T-helper 9 cell (primary cell): Measurements from ENCODE around the gene FAM200C.

Experiments used
- DNase-seq: peaks from one replicate; pipeline ENCODE4 v3.0.0-alpha.2; 2020

The FAM200C gene

GRCh38 chr5:160419458-160420330 is 19.8 kb upstream of the FAM200C start:
- DNase-seq, result no peak

GRCh38 chr5:160418561-160419457 is 19.0 kb upstream of the FAM200C start, which contains the start of gene SLU7:
SLU7 (minus strand) TSS chr5:160419081; CDS start chr5:160415294, 3,787 bp downstream.
- DNase-seq, result peak; percentile 86

- no peak for DNase-seq
Observed at GRCh38 chr5:160398806-160399205, 1.0 kb downstream of the FAM200C start.

DNA sequence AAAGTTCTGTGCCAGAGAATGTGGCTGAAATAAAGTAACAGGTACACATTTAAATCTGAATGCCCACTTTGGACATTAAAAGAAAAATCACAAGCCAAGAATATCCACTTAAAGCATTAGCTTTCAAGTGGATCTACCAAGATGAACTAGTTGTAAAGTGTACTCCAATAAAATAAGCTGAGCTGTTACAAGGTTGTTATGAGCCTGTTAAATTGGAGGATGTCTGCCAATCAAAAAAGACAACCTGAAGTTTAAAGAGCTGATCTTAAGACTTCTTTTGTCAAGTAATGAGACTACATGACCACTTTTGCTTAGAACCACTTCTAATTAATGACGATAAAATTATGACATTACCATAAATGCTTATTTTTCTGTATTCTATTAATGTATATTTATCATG is 2.4 kb downstream of the FAM200C start:
- DNase-seq, result no peak

DNA sequence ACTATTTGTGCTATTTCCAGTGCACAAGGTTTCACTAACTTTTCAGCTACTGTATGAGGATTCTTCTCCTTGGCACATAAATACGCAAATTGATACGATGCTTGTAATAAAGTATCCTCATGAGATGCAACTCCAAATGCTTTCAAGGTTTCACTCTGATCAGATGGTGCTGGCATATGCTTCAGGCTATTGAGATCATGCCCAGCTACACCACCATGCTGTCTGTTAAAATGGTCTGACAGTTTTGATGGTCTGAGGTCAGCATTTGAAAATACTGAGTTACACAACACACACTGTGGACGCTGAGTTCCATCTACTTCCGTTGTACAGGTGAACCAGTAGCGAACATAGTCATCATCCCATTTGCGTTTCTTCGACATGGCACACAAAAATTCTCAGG is 4.7 kb downstream of the FAM200C start:
- no peak for DNase-seq

DNA sequence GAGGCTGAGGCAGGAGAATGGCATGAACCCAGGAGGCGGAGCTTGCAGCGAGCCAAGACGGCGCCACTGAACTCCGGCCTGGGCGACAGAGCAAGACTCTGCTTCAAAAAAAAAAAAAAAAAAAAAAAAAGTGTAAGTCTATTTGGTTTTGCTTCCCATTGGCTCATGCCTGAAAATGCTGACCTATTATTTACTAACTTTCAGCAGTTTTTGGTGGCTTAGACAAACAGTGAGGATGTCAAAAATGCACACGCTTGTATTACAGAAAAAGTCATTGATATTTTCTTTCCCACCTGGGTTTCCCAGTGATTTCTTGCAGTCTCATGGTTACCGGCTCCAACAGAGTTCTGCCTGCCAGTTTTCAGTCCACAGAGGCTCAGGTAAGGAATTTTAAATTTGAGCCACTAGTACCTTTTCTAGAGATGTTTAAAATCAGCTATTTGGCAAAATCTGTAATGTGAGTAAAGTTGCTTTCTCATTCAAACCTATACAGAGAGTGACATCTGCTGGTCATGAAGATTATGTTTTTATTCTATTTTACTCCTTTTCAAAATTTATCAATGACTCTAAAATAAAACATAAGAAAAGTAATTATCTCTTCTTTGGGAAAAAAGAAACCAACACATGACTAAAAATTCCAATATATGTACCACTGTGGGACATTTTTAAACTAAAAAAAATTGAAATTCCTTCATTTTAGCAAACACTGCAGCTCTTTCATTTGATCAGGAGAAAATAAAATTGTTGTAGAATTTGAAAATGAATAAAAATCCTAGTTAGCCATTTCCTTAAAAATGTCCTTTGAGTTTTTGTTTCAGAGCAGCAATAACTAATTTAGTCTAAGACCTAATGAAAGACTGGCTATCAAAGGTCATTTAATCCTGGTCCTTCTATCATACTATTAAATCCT is 8.8 kb downstream of the FAM200C start:
- DNase-seq, result no peak

DNA sequence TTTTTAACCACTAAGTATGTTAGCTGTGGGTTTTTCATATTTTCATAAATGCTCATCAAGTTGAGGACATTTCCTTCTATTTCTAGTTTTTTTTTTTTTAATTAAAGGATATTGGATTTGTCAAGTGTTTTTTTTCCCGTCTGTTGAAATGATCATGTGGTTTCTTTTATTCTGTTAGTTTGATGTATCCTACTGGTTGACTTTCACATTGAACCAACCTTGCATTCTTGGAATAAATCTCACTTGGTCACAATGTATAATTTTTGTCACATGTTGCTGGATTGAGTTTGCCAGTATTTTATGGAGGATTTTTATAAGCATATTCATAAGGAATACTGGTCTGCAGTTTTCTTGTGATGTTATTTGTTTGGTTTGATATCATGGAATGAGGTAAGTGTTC is 12.4 kb downstream of the FAM200C start:
- DNase-seq, result no peak

DNA sequence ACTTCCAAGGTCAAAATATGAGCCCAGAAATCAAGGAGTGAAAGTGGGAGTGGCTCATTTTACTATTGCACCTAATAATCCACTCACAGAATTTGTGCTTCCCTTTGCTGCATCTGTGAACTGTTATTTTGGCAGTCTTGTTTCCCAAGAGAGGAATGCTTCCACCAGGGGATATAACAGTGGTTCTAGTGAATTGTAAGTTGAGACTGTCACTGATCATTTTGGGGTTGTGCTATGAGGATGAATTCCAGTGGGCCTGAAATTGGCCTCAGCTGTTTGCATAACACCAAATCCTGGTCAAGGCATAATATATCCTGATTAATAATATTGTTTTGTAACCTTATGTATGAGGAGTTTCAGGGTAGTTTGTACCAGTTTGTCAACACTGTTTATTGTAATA is 14.4 kb downstream of the FAM200C start:
- no peak for DNase-seq

GRCh38 chr5:160384681-160385080 is 15.2 kb downstream of the FAM200C start:
- DNase-seq, result no peak

DNA sequence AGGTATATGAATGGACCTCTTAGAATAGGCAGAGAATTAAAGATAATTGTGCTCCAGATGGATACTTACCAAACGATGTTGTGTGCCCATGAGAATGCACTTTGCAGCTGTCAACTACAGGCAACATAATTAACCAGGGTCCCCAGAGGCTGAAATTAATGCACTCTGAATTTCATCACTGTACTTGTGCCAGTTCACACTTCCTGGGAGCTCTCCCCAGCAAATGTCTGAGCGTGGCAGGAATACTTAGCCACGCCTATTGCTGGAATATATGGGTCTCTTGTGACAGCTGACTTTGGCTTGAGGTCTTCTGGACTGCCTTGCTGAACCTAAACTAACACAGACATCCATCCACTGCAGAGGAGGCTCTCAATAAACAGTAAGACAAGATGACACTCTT is 17.5 kb downstream of the FAM200C start:
- DNase-seq, result no peak

DNA sequence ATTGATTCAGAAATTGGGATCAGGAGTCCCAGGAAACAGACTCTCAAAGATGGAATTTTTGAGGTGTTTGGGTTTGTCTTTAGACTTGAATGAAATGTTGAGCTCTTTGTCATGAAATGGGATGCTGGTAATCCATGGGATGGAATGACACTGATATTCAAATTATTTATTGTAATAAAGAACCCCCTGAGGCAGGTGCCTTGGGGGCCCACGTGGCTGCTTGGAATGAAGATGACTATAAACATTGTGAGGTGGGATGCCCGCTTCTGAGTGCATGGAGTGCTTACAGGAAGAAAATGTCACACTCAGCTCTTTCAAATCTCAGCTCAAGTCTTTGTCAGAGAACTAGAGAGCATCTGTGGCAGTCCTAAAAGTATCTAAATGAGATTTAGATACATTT is 19.8 kb downstream of the FAM200C start:
- DNase-seq, result no peak

- no peak for DNase-seq
Observed at GRCh38 chr5:160379511-160379910, 20.3 kb downstream of the FAM200C start.

GRCh38 chr5:160378330-160378729 is 21.5 kb downstream of the FAM200C start:
- DNase-seq, result no peak

- no peak for DNase-seq
Observed at GRCh38 chr5:160377651-160378050, 22.2 kb downstream of the FAM200C start.

GRCh38 chr5:160376416-160376815 is 23.4 kb downstream of the FAM200C start:
- no peak for DNase-seq

DNA sequence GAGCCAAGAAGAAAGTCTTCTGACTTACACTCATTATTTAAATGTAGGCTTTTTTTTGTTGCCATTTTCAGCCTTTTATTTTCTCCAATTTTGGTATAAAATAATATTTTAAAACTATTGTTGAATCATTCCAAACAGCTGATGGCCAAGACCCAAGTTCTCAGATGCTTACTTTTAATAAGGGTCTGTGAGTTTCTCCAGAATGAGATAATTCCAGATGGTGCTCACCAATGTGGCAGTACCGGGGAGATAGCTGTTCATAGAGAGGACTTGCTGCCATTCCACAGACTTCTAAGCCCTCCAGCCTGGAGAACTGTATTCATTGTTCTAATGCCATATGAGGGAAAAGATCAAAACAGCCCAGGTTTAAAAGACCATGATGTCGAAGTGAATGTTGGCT is 24.2 kb downstream of the FAM200C start:
- DNase-seq, result no peak

DNA sequence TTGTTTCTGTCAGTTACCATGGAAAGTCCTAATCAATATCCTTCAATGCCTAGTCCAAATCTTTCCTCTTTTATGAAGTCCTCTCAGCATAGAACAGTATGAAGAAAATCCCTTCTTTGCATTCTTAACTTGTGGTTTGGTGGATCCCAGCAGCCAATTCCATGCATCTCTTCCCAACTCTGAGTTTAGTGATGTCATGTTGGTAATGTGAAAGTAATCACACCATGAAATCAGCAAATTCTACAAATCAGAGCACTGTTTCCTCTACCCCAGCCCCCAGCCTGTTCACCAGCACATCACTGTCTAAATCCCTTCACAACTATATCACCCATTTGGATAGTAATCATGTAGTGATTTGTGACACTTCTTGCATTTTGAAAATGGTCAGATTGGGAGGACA is 24.7 kb downstream of the FAM200C start:
- no peak for DNase-seq

DNA sequence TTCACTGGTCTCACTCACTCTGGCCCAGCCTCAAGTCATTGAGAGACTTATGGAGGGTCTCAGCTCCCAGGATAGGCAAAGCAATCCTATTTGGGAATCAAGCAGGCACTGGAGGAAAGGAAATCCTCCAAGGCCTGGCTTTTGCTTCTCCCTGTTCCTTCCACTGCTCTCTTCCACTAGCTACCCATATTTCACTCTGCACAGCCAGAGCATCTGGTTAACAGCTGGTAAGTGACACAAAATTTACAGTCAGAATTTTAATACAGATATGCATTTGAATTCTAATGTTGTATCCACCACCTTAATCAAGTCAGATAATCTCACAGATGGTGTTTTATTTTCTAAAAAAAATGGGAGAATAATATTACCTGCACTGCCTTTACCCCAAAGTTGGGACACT is 28.6 kb downstream of the FAM200C start:
- no peak for DNase-seq

DNA sequence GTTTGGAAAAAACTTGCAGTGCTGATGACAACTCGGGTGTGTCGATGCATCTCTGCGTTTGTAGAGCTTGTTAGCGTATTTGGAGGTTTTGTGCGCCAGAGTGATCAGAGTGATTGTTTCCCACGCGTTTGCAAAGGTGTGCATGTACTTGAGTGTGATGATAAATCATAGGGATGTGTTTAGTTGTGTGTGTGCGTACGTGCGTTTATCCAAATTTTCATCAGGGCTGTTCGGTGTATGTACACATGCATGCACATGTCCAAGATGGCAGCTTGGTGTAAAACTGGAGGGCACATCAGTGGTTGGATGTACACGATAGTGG is 29.2 kb downstream of the FAM200C start:
- DNase-seq, result no peak

DNA sequence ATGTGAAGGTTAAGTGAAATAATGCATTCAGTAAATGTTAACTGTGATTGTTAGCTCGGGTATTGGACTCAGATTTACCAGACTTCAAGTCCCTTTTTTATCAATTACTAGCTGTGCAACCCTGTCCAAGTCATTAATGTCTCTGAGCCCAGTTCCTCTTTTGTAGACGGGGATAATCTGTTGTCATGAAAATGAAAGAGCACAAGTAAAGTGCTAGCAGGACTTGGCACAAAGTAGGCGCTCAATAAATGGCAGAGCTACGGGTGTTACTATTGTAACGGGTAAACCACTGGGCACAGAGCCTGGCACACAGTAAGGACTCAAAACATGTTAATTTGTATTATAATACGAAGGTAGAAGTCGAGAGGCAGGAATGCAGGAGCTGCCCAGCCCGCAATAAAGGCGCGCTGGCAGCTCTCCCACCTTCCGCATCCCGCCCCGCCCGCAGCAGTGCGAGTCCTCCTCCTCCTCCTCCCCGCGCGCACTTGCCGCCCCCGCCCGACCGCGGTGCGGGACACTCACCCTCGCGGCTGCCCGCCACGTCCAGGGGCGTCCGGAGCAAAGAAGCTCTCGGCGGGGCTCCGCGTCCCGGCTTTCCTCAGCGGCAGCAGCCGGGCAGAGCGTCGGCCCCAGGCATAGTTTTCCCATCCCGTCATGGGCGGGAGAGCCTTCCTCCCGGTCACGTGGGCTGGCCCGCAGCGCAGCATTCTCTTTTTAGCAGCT is 29.7 kb downstream of the FAM200C start, which contains the start of gene C1QTNF2:
Gene C1QTNF2, minus strand, starts transcription at position 637 of the 723 bp plus-strand sequence. CDS start 15,615 bp downstream, outside the sequence.
- no peak for DNase-seq

DNA sequence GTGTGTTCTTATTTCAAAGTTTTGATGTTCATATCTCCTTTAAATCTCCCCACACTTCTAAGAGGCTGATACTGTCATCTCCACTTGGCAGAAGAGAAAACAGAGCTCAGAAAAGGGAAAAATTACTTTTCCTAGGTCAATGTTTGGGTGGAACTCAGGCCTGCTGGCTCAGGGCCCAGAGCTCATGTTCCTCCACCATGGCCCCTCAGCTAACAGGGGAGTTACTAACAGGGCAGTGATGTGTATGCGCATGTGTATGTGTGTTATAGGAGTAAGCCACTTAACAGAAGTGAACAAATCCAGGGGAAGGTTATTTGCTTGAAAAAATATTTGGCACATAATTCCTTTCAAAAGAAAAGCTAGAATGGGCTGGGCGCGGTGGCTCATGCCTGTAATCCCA is 32.0 kb downstream of the FAM200C start:
- no peak for DNase-seq

DNA sequence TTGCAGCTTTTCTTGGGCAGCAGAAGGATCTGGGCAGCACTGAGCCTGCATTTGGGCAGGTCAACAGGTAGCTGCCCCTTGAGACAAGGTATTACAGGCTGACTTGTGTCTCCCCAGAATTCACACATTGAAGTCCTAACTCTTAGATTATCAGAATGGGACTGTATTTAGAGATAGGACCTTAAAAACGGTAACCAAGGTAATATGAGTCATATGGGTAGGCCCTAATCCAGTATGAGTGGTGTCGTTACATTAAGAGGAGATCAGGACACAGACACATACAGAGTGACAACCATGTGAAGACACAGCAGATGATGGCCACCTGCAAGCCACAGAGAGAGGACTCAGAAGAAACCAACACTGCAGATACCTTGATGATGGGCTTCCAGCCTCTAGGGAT is 32.6 kb downstream of the FAM200C start:
- DNase-seq, result no peak
